ENCODE data around the gene BRD4. TPM values are rescaled to one million over a fixed set of nuclear protein-coding genes. Genes with fewer than 3 reads are reported as not detected.
A peak's percentile ranks its signal among the peaks of the same experiment; 100 is the strongest.

BRD4 gene
- total and polyA plus RNA-seq, 2 donors from 2014 or later: 14.3 to 107 TPM

GRCh38 chr19:15196360-15197005 lies 135.9 kb downstream of the BRD4 start:
- DNase-seq: no peak
- no peaks in the 10 kb centered on the region for H3K9me3 ChIP-seq (ENCODE audit: control insufficient read depth in 2 of 3, insufficient read depth in 1 of 3, low read length in 3 of 3)
- no peak for TF ChIP-seq CTCF (IDR thresholded peaks at IDR 0.05; ENCODE audit: borderline replicate concordance, extremely low read depth, insufficient read depth)
- intact Hi-C loops (cut with DNase I): no loop called here
- no peak for FAIRE-seq
- H3K27me3 ChIP-seq (ENCODE audit: control insufficient read depth, insufficient read depth, low read length): no peaks in the 10 kb centered on the region
- H3K36me3 ChIP-seq (ENCODE audit: control insufficient read depth in 2 of 3, insufficient read depth in 3 of 3, low read length in 3 of 3): peaks cover 0 to 2% (median 0%) of the 10 kb centered on the region in 3 donors
- peak overlapping the region in 1 of 3 donors; percentile 12 for H3K9ac ChIP-seq (ENCODE audit: low read length in 3 of 3)
- H3K4me3 ChIP-seq (ENCODE audit: low read length in 3 of 3): no peak overlapping the region
- peak overlapping the region; percentile 81 to 83 for H3K27ac ChIP-seq (ENCODE audit: low read depth in 2 of 2, low read length in 2 of 2)
- H3K4me1 ChIP-seq (ENCODE audit: control insufficient read depth in 2 of 3, insufficient read depth in 2 of 3, low read depth in 1 of 3, low read length in 3 of 3): peaks cover 0 to 18% (median 0%) of the 10 kb centered on the region in 3 donors

- Histone ChIP-seq H3K27me3 (ENCODE audit: control insufficient read depth, insufficient read depth, low read length) (no peaks in the 10 kb centered on the region), H3K4me3 (ENCODE audit: low read length in 3 of 3) (peak overlapping the region in 2 of 3 donors; percentile 7 to 32), H3K9ac (ENCODE audit: low read length in 3 of 3) (no peak overlapping the region), H3K4me1 (ENCODE audit: control insufficient read depth in 2 of 3, insufficient read depth in 2 of 3, low read depth in 1 of 3, low read length in 3 of 3) (peaks cover 0 to 18% (median 0%) of the 10 kb centered on the region in 3 donors), H3K9me3 (ENCODE audit: control insufficient read depth in 2 of 3, insufficient read depth in 1 of 3, low read length in 3 of 3) (no peaks in the 10 kb centered on the region), H3K36me3 (ENCODE audit: control insufficient read depth in 2 of 3, insufficient read depth in 3 of 3, low read length in 3 of 3) (peaks cover 0 to 5% (median 0%) of the 10 kb centered on the region in 3 donors), H3K27ac (ENCODE audit: low read depth in 2 of 2, low read length in 2 of 2) (peak overlapping the region; percentile 83 to 86)
- no peak for TF ChIP-seq CTCF (IDR thresholded peaks at IDR 0.05; ENCODE audit: borderline replicate concordance, extremely low read depth, insufficient read depth)
- FAIRE-seq (no peak), DNase-seq (peak; percentile 85 to 95 (median 88))
- intact Hi-C loops (cut with DNase I): no loop called here
These were observed 136.7 kb downstream of the BRD4 start for GRCh38 chr19:15195371-15196334.

GRCh38 chr19:15194938-15195337 lies 137.4 kb downstream of the BRD4 start:
- FAIRE-seq: no peak
- peaks cover 0 to 5% (median 0%) of the 10 kb centered on the region in 3 donors for H3K36me3 ChIP-seq (ENCODE audit: control insufficient read depth in 2 of 3, insufficient read depth in 3 of 3, low read length in 3 of 3)
- DNase-seq: no peak
- H3K27me3 ChIP-seq (ENCODE audit: control insufficient read depth, insufficient read depth, low read length): no peaks in the 10 kb centered on the region
- peak overlapping the region in 1 of 3 donors; percentile 46 for H3K9ac ChIP-seq (ENCODE audit: low read length in 3 of 3)
- H3K4me3 ChIP-seq (ENCODE audit: low read length in 3 of 3): peak overlapping the region in 2 of 3 donors; percentile 7 to 32
- H3K9me3 ChIP-seq (ENCODE audit: control insufficient read depth in 2 of 3, insufficient read depth in 1 of 3, low read length in 3 of 3): no peaks in the 10 kb centered on the region
- TF ChIP-seq CTCF (IDR thresholded peaks at IDR 0.05; ENCODE audit: borderline replicate concordance, extremely low read depth, insufficient read depth): no peak
- peaks cover 0 to 18% (median 0%) of the 10 kb centered on the region in 3 donors for H3K4me1 ChIP-seq (ENCODE audit: control insufficient read depth in 2 of 3, insufficient read depth in 2 of 3, low read depth in 1 of 3, low read length in 3 of 3)
- H3K27ac ChIP-seq (ENCODE audit: low read depth in 2 of 2, low read length in 2 of 2): peak overlapping the region; percentile 74 to 86
- intact Hi-C loops (cut with DNase I): no loop called here

Measured in kidney (tissue), 14 donors.